ENCODE data around the gene CARNS1. TPM values are rescaled to one million over a fixed set of nuclear protein-coding genes. Genes with fewer than 3 reads are reported as not detected.

CARNS1 gene
- polyA plus RNA-seq, 3 donors: 0.32 to 2.6 (median 2.1) TPM

DNA sequence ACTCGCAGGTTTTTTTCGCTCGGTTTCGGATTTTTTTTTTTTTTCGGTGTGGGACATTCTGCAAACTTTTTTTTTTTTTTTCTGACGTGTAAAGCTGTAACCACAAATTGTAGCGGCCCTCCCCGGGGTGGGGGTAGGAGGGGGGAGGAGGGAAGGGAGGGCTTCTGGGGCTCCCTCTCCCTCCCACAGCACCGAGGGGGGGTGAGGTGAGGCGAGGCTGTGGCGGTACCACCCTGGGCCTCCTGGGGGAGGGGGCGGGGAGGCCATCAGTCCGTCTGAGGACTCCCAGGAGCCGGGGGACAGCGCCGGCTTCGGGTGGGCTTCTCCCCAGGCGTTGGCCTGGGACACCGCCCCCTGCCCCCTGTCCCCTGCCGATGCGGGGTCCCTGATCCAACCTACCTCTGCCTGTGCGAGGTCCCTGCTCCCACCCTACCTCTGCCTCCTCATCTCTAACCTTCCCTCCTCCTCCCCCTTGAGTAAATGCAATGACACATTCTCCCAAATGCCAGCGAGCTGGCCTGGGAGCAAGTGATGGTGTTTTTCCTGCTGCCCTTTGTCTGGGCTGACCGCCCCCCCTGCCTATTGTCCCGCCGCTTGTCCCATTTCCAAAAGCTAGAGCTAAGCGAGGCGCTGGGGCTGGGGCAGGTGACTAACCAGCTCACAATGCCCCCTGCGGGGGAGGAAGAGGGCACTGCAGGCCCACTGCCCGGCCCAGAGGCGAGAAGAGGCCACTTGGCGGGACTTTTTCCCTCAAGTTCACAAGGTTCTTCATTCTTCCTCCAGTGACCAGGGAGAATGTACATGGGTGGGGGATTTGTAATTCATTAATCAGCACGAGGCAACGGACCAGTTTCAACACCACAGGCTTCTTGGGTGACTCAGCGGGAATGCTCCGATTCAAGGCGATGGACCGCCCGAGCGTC lies 41.6 kb upstream of the CARNS1 start:
- 5 to 6% (median 6%) methylated on average over 35 to 40 of the region's 40 CpGs for WGBS, 3 donors
- peak overlapping the region; percentile 83 for H3K27ac ChIP-seq (ENCODE audit: low read depth, low read length)

DNA sequence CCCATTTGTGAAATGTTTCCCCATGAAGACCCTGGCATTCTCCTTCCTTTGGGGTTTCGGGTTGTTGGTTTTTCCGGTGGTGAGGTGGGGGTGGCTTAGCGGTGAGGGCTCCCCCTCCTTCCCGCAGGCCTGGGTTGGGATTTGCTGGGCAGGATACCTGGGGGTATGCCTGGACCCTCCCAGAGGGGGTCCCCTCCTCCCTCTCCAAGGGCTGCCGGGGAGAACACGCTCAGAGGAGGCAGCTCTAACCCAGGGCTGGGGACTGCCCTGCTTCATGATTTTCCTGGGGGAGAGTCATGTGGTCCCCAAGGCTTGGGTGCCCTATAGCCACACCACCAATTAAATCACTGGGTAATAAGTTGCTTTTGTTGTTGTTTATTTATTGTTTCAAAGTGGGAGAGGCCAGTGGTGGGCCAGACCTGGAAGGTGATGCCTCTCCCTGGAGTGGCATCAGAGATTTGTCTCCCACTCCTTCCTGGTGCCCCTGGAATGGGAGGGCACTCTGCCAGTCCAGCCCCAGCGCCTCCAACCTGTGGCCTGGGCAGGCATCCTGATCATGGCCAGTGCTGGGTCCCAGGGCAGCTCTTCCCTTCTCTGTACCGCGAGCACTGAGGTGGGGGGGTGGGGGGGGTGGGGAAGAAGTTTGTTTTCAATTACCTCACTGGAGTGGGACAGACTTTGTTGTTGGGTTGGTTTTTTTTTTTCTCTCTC lies 40.8 kb upstream of the CARNS1 start:
- H3K27ac ChIP-seq (ENCODE audit: low read depth, low read length): no peak overlapping the region
- 23 to 34% (median 24%) methylated on average over 9 of the region's 9 CpGs for WGBS, 3 donors

DNA sequence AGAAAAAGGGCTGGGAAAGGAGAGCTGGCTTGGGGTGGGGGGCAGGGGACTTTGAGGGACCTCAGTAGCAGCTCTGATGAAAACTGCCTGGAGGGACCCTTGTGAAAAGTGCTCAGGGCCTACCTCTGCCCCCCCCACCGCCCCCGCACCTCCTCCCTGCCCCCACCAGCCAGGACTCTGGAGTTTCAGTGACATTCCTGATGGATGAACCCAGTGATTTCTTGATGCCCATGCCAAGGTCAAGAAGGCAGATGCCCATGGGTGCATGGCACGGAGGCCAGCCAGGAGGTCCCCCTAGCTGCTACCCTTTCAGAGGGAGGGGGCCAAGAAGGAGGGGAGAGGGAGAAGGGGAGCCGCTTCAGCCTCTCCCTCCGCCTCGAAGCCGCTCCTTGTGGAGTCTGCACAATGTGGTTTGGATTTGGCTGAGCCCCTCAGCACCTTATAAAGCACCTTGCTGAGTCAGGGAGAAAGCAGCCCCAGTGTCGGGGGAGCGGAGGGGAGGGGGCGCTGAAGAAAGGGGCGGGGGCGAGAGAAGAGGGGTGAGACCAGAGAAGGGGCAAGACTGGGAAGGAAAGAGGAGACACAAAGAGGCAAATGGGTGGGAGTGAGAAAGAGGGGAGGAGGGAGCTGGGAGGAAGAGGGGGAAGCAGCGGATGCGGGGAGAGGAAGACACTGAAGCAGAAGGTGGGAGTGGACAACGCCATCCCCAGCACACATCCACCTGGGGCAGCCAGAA lies 40.0 kb upstream of the CARNS1 start:
- WGBS, 3 donors: 53 to 57% (median 54%) methylated on average over 14 to 15 of the region's 15 CpGs
- no peak overlapping the region for H3K27ac ChIP-seq (ENCODE audit: low read depth, low read length)

DNA sequence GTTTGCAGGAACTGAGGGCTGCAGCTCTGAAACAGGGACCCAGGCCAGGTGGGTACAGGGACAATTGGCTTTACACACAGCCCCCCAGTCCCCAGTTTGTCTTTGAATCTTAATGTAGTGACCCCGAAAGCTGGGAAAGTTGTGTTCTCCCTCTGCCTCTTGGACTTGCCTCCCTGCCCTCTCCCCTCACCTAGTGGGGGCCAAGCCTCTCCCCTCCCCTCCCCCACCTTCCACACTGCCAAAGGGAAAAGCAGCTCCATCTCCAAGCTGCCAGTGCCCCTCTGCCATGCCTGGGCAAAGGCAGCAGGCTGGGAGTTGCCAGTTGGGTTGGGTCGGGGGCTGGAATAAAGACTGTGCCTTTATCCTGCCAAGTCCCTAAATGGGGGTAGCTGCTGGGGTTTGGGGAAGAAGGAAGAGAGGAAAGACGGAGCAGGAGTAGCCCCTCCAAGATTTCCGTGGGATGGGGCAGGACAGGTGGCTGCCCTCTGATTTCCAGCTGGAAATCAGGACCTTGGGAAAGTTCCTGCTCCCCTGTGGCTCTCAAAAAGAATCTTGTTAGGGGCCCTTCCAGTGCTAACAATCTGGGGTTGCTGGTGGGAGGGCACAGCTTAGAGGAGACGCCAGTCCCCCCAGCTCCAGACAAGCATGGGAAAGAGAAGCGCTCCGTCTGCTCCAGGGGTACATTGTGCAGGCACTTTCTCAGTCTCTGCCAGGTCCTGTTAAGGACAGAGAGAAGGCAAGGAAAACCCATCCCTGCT lies 39.2 kb upstream of the CARNS1 start:
- H3K27ac ChIP-seq (ENCODE audit: low read depth, low read length): no peak overlapping the region
- 78 to 81% (median 81%) methylated on average over 7 of the region's 7 CpGs for WGBS, 3 donors

DNA sequence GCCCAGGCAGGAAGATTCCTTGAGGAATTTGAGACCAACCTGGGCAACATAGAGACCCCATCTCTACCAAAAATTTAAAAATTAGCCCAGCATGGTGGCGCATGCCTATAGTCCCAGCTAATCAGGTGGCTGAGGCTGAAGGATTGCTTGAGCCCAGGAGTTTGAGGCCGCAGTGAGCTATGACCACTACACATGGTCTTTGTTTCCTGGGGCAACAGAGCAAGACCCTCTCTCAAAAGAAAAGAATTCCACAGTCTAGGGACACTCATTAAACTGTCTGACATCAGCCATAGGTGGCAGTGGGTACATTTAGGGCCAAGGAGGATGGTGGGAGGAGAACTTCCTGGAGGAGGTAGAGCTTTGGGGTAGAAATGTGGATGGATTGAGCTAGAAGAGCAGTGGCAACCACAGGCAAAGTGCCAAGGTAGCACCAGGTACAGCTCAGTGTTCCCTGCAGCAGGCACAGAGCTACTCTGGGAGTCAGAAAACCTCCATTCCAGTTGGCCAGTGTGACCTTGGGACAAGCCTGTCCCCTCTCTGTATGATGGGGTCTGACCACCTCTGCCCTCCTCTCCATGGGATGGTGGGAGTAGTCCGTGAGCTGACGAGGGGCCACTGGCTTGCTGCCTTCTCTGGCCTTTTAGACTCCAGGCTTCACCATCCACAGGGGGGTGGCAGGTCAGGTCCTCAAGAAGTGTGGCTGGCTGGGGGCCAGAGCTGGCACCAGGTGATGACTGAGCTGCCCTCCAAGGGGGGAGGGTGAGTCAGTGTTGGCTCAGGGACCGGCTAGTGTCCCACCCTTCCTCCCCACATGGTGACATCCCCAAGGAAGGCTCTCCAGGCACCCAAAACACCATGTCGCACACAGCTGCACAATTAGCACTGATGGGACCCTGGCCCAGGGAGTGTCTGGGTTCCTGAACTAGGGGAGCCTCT lies 38.3 kb upstream of the CARNS1 start:
- no peak overlapping the region for H3K27ac ChIP-seq (ENCODE audit: low read depth, low read length)
- 76 to 87% (median 87%) methylated on average over 6 of the region's 6 CpGs for WGBS, 3 donors

DNA sequence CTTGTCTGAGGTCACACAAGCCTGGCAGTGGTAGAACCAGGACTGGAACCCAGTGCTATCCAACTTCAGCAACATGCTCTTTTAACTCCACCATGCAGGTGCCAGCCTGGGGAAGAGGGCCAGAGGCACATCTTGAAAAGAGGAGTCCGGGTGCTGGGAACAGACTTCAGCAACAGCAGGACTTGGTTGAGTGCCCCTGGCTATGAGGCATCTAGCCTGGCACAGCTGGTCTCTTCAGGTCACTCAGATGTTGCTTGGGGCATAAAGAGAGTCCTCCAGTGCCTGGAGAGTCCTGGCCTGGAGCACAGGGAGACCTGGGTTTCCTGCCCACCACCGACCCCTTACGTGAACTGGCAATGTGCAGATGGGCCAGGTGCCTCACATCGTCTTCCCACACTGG lies 36.9 kb upstream of the CARNS1 start:
- H3K27ac ChIP-seq (ENCODE audit: low read depth, low read length): no peak overlapping the region
- WGBS, 3 donors: 89 to 94% (median 92%) methylated on average over 4 of the region's 4 CpGs

DNA sequence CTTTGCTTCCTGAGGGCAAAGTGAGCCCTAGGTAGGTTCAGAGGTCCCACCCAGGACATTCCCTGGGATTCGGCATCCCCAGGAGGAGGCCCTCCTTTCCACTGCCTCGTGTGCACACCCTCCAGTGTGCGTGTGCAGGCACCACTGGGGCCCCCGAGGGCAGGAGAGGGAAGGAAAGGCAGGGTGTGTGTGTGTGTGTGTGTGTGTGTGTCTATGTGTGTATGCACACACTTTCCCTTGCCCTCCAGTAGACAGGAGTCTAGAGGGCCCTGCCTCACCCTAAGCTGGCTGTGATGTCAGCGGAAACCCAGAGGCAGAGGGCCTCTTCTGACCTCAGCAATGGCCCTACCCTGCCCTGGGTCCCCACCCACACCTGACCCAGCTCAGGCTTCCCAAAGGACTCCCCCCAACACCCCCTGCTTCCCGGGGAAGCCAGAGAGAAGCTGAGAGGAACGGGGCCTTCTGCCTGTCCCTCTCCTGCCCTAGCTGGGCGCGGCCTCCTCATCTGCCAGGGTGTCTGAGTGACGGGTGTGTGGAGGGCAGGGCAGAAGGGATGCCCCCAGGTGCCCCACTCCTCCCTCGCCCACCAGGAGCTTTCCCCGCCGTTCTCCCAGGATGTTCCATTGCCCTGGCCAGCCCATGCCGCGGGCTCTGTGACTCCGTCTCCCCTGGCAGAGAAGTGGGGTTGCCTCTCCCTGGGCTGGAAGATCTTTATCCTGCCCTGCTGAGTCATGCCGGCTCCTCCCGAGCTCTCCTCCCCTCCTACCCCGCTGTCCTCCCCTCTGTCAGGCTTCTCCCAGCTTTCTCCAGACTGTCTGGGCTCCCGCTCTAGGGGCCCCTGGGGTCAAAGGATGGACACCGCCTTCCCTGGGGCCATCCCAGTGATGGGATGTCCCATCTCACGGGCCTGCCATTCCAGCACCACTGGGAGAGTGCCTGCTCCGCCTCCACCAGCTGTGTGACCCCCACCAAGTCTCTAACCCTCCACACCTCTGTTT lies 36.1 kb upstream of the CARNS1 start:
- 61 to 77% (median 62%) methylated on average over 23 of the region's 23 CpGs for WGBS, 3 donors
- no peak overlapping the region for H3K27ac ChIP-seq (ENCODE audit: low read depth, low read length)

DNA sequence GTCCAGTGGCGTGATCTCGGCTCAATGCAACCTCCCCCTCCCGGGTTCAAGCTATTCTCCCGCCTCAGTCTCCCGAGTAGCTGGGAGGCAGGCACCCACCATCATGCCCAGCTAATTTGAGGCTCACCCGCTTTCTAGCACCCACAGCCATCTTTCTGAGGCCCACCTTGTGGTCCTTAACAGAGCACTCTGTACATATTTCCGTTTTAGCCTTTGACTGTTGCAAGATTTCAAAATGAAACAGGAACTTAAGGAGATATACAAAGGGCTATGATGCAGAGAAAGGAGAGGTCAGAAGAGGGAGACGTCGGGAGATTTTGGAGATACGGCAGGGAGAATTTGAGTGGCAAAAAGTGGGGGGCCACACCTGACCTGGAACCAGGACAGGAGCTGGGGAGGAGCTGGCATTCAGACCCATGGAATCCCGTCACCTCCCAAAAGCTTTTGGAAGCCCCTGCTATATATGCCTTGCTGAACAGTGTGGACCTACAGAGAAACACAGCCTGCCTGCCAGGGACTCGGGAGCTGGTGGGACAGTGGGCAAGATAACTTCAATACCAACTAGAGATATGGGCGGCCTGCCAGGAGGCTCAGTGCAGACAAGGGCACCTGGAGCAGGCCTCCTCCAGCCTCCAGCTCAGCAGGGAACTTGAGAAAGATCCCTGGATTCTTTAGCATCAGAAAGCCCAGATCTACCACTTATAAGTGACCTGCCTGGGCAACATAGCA lies 34.1 kb upstream of the CARNS1 start:
- 64 to 79% (median 64%) methylated on average over 13 of the region's 13 CpGs for WGBS, 3 donors
- no peak overlapping the region for H3K27ac ChIP-seq (ENCODE audit: low read depth, low read length)

DNA sequence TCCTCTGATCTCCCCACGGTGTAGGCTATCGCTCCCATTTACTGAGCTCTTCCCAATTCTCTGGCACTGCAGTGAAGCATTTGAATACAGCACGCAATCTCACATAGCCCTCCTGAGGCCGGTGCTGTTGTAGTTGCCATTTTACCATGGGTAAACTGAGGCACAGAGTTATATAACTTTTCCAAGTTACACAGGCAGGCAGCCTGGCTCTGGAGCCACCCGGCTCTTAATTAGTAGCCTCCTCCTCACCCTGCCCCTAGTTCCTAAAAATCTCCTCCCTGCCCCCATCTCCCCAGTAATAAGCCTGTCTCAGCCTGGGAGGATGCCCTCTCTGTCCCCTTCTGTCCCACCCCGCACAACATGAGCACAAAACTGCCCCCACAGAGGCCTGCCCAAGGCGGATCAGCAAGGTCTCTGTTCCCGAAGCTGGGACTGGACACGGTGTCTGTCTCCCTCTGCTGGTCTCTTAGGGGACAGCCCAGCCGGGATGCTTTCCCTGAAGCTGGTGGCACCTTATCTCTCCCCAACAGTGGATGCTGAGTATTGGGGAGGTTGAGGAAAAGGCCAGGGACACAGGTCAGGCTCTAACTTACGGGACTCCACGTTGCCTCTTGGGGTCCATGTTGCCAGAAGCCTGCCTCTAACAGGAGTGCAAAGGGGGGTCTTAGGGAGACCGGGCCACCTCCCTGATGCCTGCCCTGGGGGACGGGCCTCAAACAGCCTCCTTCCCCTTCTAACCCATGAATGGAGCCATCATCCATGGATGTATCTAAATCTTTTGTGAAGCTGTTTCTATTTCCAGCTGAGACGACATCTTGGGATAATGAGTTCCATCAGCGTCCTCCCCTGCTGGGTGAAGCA lies 33.0 kb upstream of the CARNS1 start:
- no peak overlapping the region for H3K27ac ChIP-seq (ENCODE audit: low read depth, low read length)
- 41 to 45% (median 43%) methylated on average over 16 of the region's 16 CpGs for WGBS, 3 donors

DNA sequence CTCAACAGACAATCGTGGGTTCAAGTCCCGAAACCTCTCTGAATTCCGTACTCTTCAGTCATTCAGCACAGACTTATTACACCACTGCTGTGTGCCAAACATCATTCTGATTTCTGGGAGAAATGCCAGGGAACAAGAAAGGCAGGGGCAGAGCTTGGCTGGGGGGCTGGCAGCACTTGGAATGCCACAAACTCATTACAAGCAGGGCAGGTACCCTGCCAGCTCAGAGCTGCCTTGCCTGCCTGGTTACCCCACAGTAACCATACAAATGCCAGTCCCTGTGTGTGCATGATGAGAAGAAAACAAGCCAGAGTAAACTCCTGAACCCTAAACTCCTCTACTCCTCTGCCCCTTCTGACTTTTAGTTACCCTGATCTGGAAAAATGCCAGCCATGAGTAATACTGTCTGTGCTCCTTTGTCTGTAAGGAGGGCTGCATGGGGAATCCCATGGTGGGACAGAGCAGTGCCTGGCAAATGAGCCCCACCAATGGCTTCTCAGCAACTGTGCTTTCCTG lies 30.6 kb upstream of the CARNS1 start:
- no peak overlapping the region for H3K27ac ChIP-seq (ENCODE audit: low read depth, low read length)
- WGBS, 3 donors: 64 to 83% (median 75%) methylated on average over 3 of the region's 3 CpGs

DNA sequence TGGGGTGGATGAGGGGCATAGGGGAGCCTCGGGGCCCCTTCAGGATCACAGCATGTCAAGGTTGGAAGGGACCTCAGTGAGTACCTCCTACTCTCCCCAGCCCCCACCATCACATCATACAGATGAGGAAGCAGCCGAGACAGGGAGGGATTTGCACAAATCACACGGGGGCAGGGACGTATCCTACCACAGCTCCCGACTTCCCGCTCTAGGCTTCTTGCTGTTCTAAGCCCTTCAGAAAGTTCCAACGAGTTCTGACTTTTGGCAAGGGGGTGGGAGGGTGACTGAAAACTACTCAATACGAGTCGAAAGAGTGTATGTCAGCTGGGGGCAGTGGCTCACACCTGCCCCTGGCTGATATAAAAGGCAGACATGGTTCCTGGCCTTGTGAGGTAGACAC lies 28.4 kb upstream of the CARNS1 start:
- WGBS, 3 donors: 23 to 38% (median 25%) methylated on average over 9 of the region's 9 CpGs
- H3K27ac ChIP-seq (ENCODE audit: low read depth, low read length): no peak overlapping the region

DNA sequence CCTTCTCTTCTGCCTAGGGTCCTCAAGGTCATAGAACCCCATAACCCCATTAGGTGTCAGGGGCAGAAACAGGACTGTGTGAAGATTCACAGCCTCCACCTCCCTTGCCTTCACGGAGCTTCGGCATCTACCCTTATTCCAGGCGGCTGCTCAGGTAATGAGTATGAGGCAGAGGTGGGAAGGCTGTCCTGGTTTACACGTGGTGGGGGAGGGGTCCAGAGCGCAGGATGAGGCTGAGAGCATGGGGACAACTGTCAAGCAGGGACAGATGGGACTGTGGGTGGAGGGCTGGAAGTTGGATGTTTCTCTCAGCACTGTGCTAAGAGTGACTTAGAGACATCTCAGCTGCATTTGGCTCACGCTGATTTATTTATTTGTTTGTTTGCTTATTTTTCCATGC lies 28.0 kb upstream of the CARNS1 start:
- no peak overlapping the region for H3K27ac ChIP-seq (ENCODE audit: low read depth, low read length)
- 55 to 70% (median 64%) methylated on average over 6 of the region's 6 CpGs for WGBS, 3 donors

DNA sequence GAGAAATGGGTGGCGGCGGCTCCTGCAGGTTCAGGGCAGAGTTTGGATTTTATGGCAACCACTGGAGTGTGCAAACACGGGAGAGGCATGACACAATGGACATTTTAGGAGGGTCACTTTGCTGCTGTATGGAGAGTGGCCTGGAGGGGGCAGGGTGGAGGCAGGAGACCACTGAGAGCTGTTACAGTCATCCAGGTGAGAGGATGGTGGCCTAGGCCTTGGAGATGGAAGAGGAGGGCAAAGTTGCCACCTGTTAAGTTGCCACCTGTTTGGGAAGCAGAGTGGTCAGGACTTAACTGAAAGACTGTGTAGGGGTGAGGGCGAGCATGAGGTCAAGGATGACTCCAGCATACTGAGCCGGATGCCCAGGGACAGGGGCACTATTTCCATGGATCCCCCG lies 26.0 kb upstream of the CARNS1 start:
- WGBS, 3 donors: 65 to 71% (median 68%) methylated on average over 6 of the region's 6 CpGs
- H3K27ac ChIP-seq (ENCODE audit: low read depth, low read length): no peak overlapping the region

DNA sequence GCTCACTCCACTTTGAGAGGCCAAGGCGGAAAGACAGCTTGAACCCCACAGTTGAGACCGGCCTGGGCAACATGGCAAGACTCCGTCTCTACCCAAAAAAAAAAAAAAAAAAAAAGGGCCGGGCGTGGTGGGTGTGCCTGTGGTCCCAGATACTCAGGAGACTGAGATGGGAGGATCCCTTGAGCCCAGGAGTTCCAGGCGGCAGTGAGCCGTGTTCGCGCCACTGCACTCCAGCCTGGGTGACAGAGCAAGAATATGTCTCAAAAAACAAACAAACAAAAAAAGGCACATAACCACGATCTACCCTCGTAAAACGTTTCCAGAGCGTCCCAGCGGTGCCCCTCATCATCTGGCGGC lies 24.6 kb upstream of the CARNS1 start:
- H3K27ac ChIP-seq (ENCODE audit: low read depth, low read length): no peak overlapping the region
- WGBS, 3 donors: 7 to 13% (median 13%) methylated on average over 14 to 15 of the region's 15 CpGs
